Fibroblast of peridontal ligament (primary cell): ENCODE data around the gene PPP2CA.
"Not testable (repeated sequence)": the region's sequence is repeated elsewhere in the genome, so short reads cannot be mapped to it uniquely, and the experiment has no call there.

Experiments used
- DNase-seq: peaks from one replicate; pipeline ENCODE4 v3.0.0-alpha.2; 2010; ENCODE audit errors: extremely low read depth

Gene PPP2CA

GRCh38 chr5:134245692-134246091, 19.8 kb upstream of the PPP2CA start:
- DNase-seq: no peak

GRCh38 chr5:134245101-134245604, 19.3 kb upstream of the PPP2CA start:
- DNase-seq: peak; percentile 68

DNA sequence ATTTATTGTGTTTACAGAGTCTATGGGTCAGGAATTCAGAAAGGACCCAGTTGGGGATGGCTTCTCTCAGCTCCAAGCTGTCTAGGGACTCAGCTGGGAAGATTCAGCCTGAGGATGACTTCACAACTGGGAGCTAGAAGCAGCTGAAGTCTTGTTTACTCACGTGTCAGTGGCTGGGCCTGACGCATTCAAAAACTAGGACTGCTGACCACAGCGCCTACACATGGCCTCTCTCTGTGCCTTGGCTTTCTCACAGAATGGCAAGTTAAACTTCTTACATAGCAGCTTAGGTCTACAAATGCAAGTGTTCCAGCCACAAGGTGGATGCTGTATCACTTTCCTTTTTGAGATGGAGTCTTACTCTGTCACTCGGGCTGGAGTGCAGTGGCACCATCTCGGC, 16.3 kb upstream of the PPP2CA start:
- DNase-seq: peak; percentile 96

DNA sequence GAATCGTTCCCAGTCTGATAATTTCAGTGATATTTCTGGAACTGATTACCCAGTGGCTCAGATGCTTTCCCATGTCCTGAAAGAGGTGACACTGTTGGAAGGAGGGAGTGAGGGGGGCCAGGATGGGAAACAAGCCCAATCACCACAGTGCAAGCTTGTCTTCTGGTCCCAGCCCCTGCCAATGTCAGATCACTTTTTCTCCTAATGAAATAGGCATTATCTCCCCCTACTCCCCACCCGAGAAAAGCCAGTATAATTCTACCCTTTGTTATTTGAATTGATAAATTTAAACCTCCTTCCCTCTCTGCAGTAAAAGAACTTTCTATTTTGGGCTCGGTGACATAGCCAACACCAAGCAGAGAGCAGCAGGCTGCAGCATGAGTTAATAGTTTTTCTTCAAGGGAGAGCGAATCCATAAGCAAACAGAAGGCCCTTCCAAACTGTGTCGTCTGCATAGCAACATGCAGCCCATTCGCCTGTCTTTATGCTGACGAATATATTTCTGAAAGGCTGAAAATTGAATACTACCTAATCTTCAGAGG, 14.6 kb upstream of the PPP2CA start:
- peak; percentile 88 for DNase-seq

GRCh38 chr5:134236820-134237219, 10.9 kb upstream of the PPP2CA start:
- no peak for DNase-seq

DNA sequence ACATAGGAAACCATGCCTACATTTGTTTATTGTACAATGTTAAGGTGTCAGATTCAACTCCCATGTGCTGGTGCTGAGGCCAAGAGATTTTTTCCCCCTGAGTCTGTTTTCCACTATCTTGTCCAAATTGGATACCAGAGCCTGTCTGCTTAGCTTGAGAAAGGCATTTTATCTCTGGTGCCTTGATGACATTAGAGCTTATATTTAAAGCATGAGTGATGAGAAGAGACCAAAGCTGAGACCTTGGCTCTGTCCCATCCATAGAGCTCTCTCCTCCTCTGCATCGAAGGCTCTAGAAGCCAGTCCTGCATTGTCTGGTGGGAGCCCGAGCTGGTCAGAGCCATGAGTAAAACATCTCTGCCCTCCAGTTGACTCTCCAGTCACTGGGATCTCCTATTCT, 10.4 kb upstream of the PPP2CA start:
- DNase-seq: no peak

DNA sequence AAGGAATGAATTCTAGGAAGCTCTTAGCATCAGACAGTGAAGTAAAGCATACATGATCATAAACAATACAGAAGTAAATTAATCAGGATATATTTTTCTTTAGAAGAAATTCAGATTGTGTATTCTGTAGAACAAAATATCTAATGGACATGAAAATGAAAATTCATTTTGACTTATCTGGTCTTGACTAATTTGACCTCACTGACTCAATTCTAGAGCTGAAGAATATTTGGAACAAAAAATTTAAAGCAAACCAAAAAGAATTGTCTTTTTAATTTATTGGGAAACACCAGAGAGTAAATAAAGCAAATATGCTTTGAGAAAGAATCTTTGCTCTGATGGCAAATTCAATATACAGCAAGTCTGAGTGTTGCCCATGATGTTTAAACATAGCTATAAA, 2.8 kb upstream of the PPP2CA start:
- no peak for DNase-seq

GRCh38 chr5:134227776-134228175, 1.9 kb upstream of the PPP2CA start:
- DNase-seq: no peak

GRCh38 chr5:134227259-134227658, 1.4 kb upstream of the PPP2CA start:
- DNase-seq: no peak

DNA sequence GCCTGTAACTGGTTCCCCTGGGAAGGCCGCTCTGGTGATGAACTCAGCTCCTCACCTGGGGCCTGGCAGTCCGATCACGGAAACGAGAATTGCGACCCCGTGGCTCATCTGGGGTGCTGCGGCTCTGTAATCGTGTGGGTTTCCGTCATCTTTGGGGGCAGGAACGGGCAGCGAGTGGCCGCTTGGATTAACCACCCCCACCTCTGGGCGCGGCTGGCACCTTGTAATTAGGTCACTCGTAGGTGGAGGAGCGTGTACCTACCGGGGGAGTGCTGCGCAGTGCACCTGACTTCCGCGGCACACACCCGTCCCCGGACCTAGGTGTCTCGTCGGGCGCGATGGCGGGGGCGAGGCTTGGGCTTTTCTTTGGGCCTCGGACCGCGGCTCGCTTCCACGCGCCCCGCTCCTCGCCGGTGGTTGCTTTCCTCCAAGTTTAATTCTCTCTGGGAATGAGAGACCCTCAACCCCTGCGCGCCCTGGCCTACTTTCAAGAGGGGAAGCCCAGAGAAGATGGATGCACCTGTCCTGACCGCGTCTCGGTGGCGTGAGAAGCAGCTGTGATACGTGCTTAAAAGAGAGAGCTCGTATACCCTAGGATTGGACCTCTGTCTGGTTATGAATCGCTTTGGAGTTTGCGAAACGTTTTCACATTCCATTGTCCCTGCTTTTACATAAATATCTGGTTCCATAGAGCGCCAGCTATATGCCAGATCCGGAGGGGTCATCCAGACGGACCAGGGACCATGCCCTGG, 744 bp upstream of the PPP2CA start:
- DNase-seq: peak; percentile 33

GRCh38 chr5:134224888-134225779, 739 bp downstream of the PPP2CA start:
- DNase-seq: peak; percentile 81

- DNase-seq: peak; percentile 43
Measured at GRCh38 chr5:134223406-134224248, 2.2 kb downstream of the PPP2CA start.

- not testable (repeated sequence) for DNase-seq
Measured at GRCh38 chr5:134221690-134222089, 4.2 kb downstream of the PPP2CA start.

DNA sequence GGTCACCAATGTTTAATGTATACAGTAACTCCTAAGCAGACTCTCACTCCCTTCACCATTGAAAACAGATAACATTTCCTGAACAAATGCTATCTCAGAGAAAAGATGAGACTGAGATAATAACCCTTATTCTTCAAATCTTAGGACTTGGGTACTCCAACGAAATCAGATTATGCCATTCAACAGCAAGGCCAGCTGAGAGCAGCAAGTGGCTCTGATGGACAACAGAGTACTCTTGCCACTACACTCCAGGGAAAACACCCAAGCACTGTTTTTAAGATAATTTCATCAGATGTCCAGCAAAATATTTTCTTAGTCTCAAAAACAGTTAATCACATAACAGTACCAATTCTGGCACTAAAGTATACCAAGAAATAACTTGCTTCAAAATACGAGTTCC, 10.1 kb downstream of the PPP2CA start:
- no peak for DNase-seq

GRCh38 chr5:134211263-134212031, 14.4 kb downstream of the PPP2CA start:
- peak; percentile 59 for DNase-seq

GRCh38 chr5:134209477-134210245, 16.2 kb downstream of the PPP2CA start:
- DNase-seq: no peak

- no peak for DNase-seq
Measured at GRCh38 chr5:134207696-134208095, 18.2 kb downstream of the PPP2CA start.

- no peak for DNase-seq
Measured at GRCh38 chr5:134206627-134207160, 19.2 kb downstream of the PPP2CA start.

GRCh38 chr5:134204575-134204974, 21.3 kb downstream of the PPP2CA start:
- DNase-seq: no peak

- DNase-seq: no peak
Measured at GRCh38 chr5:134203630-134204029, 22.2 kb downstream of the PPP2CA start.
